Breast epithelium (tissue), 3 donors: ENCODE measurements around the gene OGFR.

Experiments used
- CTCF ChIP-seq, 3 donors: fragments of 450-650 bp; IDR thresholded peaks; one replicate each; pipeline ENCODE4 v1.5.1; 2016 to 2017; ENCODE audit warnings: antibody characterized with exemption in 3 of 3, mild to moderate bottlenecking in 3 of 3, moderate library complexity in 3 of 3
- POLR2A ChIP-seq: fragments of 450-650 bp; IDR thresholded peaks from one replicate; pipeline ENCODE4 v1.6.1; 2016; ENCODE audit warnings: antibody characterized with exemption, mild to moderate bottlenecking, moderate library complexity
- POLR2AphosphoS5 ChIP-seq, 3 donors: sonication (generic); formaldehyde crosslinking; IDR thresholded peaks; one replicate each; pipeline ENCODE4 v1.6.1; 2017; ENCODE audit warnings: antibody characterized with exemption in 3 of 3

DNA sequence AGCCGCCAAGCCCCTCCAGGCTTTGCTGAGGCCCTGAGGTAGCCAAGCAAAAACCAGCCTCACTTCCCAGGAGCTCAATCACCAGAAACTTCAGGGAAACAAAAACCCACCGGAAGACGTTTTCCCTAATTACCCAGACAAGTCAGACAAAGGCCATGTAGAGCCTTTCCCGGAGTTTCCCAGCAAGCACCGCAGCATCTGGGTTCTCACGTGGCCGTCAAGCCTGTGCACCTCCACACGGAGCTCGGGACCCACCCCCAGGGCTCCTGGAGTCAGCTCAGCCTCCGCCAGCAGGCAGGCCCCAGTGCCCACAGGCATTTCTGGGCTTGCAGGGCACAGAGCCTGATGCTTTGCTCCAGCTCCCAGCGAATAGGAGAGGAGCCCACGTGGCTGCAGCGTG is 18.5 kb upstream of the OGFR start:
- TF ChIP-seq CTCF (IDR thresholded peaks at IDR 0.05) (no peak), POLR2AphosphoS5 (IDR thresholded peaks at IDR 0.05) (no peak), POLR2A (no peak)
